ENCODE measurements around the gene BDP1.
A peak's percentile ranks its signal among the peaks of the same experiment; 100 is the strongest.
"Not testable (repeated sequence)": the region's sequence is repeated elsewhere in the genome, so short reads cannot be mapped to it uniquely, and the experiment has no call there.

BDP1 gene

GRCh38 chr5:71455427-71456361 is at the start of gene BDP1:
Gene BDP1 (plus strand): TSS chr5:71455651. CDS start chr5:71455878, 227 bp downstream.
- no peaks in the 10 kb centered on the region for H3K9me3 ChIP-seq (ENCODE audit: control insufficient read depth, low read length)
- peak within 1 kb of the TSS; percentile 92 for H3K9ac ChIP-seq (ENCODE audit: low read length)
- peaks cover 9% of the 10 kb centered on the region for H3K27me3 ChIP-seq (ENCODE audit: control insufficient read depth, insufficient read depth, low read length)
- H3K4me3 ChIP-seq (ENCODE audit: low read length): peak within 1 kb of the TSS; percentile 83
- H3K36me3 ChIP-seq (ENCODE audit: control insufficient read depth, insufficient read depth, low read length): no peaks in the 10 kb centered on the region
- H3K4me1 ChIP-seq (ENCODE audit: control insufficient read depth, insufficient read depth, low read length): peaks cover 4% of the 10 kb centered on the region

- H3K4me3 ChIP-seq (ENCODE audit: low read length); H3K9ac ChIP-seq (ENCODE audit: low read length); H3K4me1 ChIP-seq (ENCODE audit: control insufficient read depth, insufficient read depth, low read length); H3K9me3 ChIP-seq (ENCODE audit: control insufficient read depth, low read length); H3K27me3 ChIP-seq (ENCODE audit: control insufficient read depth, insufficient read depth, low read length); H3K36me3 ChIP-seq (ENCODE audit: control insufficient read depth, insufficient read depth, low read length): not testable (repeated sequence)
Measured at GRCh38 chr5:71410088-71410487, 45.4 kb upstream of the BDP1 start.

- H3K4me3 ChIP-seq (ENCODE audit: low read length); H3K36me3 ChIP-seq (ENCODE audit: control insufficient read depth, insufficient read depth, low read length); H3K9ac ChIP-seq (ENCODE audit: low read length); H3K4me1 ChIP-seq (ENCODE audit: control insufficient read depth, insufficient read depth, low read length); H3K27me3 ChIP-seq (ENCODE audit: control insufficient read depth, insufficient read depth, low read length); H3K9me3 ChIP-seq (ENCODE audit: control insufficient read depth, low read length): not testable (repeated sequence)
Measured at GRCh38 chr5:71415626-71416025, 39.8 kb upstream of the BDP1 start.

- H3K36me3 ChIP-seq (ENCODE audit: control insufficient read depth, insufficient read depth, low read length); H3K4me3 ChIP-seq (ENCODE audit: low read length); H3K27me3 ChIP-seq (ENCODE audit: control insufficient read depth, insufficient read depth, low read length); H3K4me1 ChIP-seq (ENCODE audit: control insufficient read depth, insufficient read depth, low read length); H3K9me3 ChIP-seq (ENCODE audit: control insufficient read depth, low read length); H3K9ac ChIP-seq (ENCODE audit: low read length): not testable (repeated sequence)
Measured at GRCh38 chr5:71418026-71418425, 37.4 kb upstream of the BDP1 start.

- H3K9me3 ChIP-seq (ENCODE audit: control insufficient read depth, low read length); H3K4me3 ChIP-seq (ENCODE audit: low read length); H3K4me1 ChIP-seq (ENCODE audit: control insufficient read depth, insufficient read depth, low read length); H3K36me3 ChIP-seq (ENCODE audit: control insufficient read depth, insufficient read depth, low read length); H3K27me3 ChIP-seq (ENCODE audit: control insufficient read depth, insufficient read depth, low read length); H3K9ac ChIP-seq (ENCODE audit: low read length): not testable (repeated sequence)
Measured at GRCh38 chr5:71421278-71421677, 34.2 kb upstream of the BDP1 start.

- H3K4me1 ChIP-seq (ENCODE audit: control insufficient read depth, insufficient read depth, low read length); H3K27me3 ChIP-seq (ENCODE audit: control insufficient read depth, insufficient read depth, low read length): not testable (repeated sequence)
Measured at GRCh38 chr5:71423896-71424295, 31.6 kb upstream of the BDP1 start.

GRCh38 chr5:71426686-71427474 is 28.6 kb upstream of the BDP1 start:
- H3K36me3 ChIP-seq (ENCODE audit: control insufficient read depth, insufficient read depth, low read length); H3K4me3 ChIP-seq (ENCODE audit: low read length); H3K9me3 ChIP-seq (ENCODE audit: control insufficient read depth, low read length); H3K9ac ChIP-seq (ENCODE audit: low read length); H3K4me1 ChIP-seq (ENCODE audit: control insufficient read depth, insufficient read depth, low read length); H3K27me3 ChIP-seq (ENCODE audit: control insufficient read depth, insufficient read depth, low read length): not testable (repeated sequence)

More at GRCh38 chr5:71423896-71424295, 31.6 kb upstream of the BDP1 start:
- not testable (repeated sequence) for H3K4me3 ChIP-seq (ENCODE audit: low read length); H3K9me3 ChIP-seq (ENCODE audit: control insufficient read depth, low read length); H3K36me3 ChIP-seq (ENCODE audit: control insufficient read depth, insufficient read depth, low read length); H3K9ac ChIP-seq (ENCODE audit: low read length)

GRCh38 chr5:71432410-71432809 is 23.0 kb upstream of the BDP1 start:
- not testable (repeated sequence) for H3K4me1 ChIP-seq (ENCODE audit: control insufficient read depth, insufficient read depth, low read length); H3K4me3 ChIP-seq (ENCODE audit: low read length); H3K36me3 ChIP-seq (ENCODE audit: control insufficient read depth, insufficient read depth, low read length); H3K9ac ChIP-seq (ENCODE audit: low read length); H3K27me3 ChIP-seq (ENCODE audit: control insufficient read depth, insufficient read depth, low read length); H3K9me3 ChIP-seq (ENCODE audit: control insufficient read depth, low read length)

GRCh38 chr5:71434825-71435224 is 20.6 kb upstream of the BDP1 start:
- H3K4me3 ChIP-seq (ENCODE audit: low read length); H3K9ac ChIP-seq (ENCODE audit: low read length); H3K27me3 ChIP-seq (ENCODE audit: control insufficient read depth, insufficient read depth, low read length); H3K9me3 ChIP-seq (ENCODE audit: control insufficient read depth, low read length); H3K36me3 ChIP-seq (ENCODE audit: control insufficient read depth, insufficient read depth, low read length); H3K4me1 ChIP-seq (ENCODE audit: control insufficient read depth, insufficient read depth, low read length): not testable (repeated sequence)

- H3K9ac ChIP-seq (ENCODE audit: low read length); H3K27me3 ChIP-seq (ENCODE audit: control insufficient read depth, insufficient read depth, low read length); H3K4me1 ChIP-seq (ENCODE audit: control insufficient read depth, insufficient read depth, low read length); H3K4me3 ChIP-seq (ENCODE audit: low read length); H3K9me3 ChIP-seq (ENCODE audit: control insufficient read depth, low read length); H3K36me3 ChIP-seq (ENCODE audit: control insufficient read depth, insufficient read depth, low read length): not testable (repeated sequence)
Measured at GRCh38 chr5:71441564-71441963, 13.9 kb upstream of the BDP1 start.

GRCh38 chr5:71443891-71444290 is 11.6 kb upstream of the BDP1 start:
- not testable (repeated sequence) for H3K36me3 ChIP-seq (ENCODE audit: control insufficient read depth, insufficient read depth, low read length); H3K4me3 ChIP-seq (ENCODE audit: low read length); H3K4me1 ChIP-seq (ENCODE audit: control insufficient read depth, insufficient read depth, low read length); H3K9ac ChIP-seq (ENCODE audit: low read length); H3K27me3 ChIP-seq (ENCODE audit: control insufficient read depth, insufficient read depth, low read length); H3K9me3 ChIP-seq (ENCODE audit: control insufficient read depth, low read length)

- H3K4me3 ChIP-seq (ENCODE audit: low read length); H3K4me1 ChIP-seq (ENCODE audit: control insufficient read depth, insufficient read depth, low read length); H3K27me3 ChIP-seq (ENCODE audit: control insufficient read depth, insufficient read depth, low read length); H3K9ac ChIP-seq (ENCODE audit: low read length); H3K36me3 ChIP-seq (ENCODE audit: control insufficient read depth, insufficient read depth, low read length); H3K9me3 ChIP-seq (ENCODE audit: control insufficient read depth, low read length): not testable (repeated sequence)
Measured at GRCh38 chr5:71445015-71445414, 10.4 kb upstream of the BDP1 start.

Measured in mucosa of stomach (tissue), 1 donor.